WERI-Rb-1 (cell line): ENCODE measurements around the gene XAGE1A.
"Not testable (repeated sequence)": the region's sequence is repeated elsewhere in the genome, so short reads cannot be mapped to it uniquely, and the experiment has no call there.

Experiments used
- DNase-seq: peaks from one replicate; pipeline ENCODE4 v3.0.0-alpha.2; 2020
- H3K27ac ChIP-seq: fragments of 250-450 bp; sonication (Bioruptor Pico); 2 replicates; pipeline ENCODE4 v1.5.1; 2020; ENCODE audit warnings: mild to moderate bottlenecking, moderate library complexity
- H3K27me3 ChIP-seq: fragments of 250-450 bp; sonication (Bioruptor Pico); 2 replicates; pipeline ENCODE4 v1.5.1; 2021; ENCODE audit warnings: mild to moderate bottlenecking, low read depth, moderate library complexity; ENCODE audit not compliant: insufficient read depth, severe bottlenecking
- H3K36me3 ChIP-seq: fragments of 250-450 bp; sonication (Bioruptor Pico); 2 replicates; pipeline ENCODE4 v1.5.1; 2020; ENCODE audit warnings: mild to moderate bottlenecking, moderate library complexity
- H3K4me3 ChIP-seq: 2 replicates; pipeline ENCODE4 v1.5.1; 2011; ENCODE audit warnings: low read depth, mild to moderate bottlenecking, control low read depth, low read length
- H3K9me3 ChIP-seq: fragments of 250-450 bp; sonication (Bioruptor Pico); 2 replicates; pipeline ENCODE4 v1.5.1; 2021; ENCODE audit warnings: mild to moderate bottlenecking, moderate library complexity; ENCODE audit not compliant: severe bottlenecking
- TF ChIP-seq, protein P1 (sequence below): IDR thresholded peaks from 2 replicates; pipeline ENCODE4 v1.5.1; 2011; ENCODE audit warnings: low read depth, mild to moderate bottlenecking, control low read depth, inconsistent platforms, low read length

The XAGE1A gene

GRCh38 chrX:52541051-52541450 is 45.4 kb downstream of the XAGE1A start:
- H3K9me3 ChIP-seq, H3K4me3 ChIP-seq, H3K27ac ChIP-seq, H3K36me3 ChIP-seq, DNase-seq: not testable (repeated sequence)
- peaks cover 44% of the 10 kb centered on the region for H3K27me3 ChIP-seq

DNA sequence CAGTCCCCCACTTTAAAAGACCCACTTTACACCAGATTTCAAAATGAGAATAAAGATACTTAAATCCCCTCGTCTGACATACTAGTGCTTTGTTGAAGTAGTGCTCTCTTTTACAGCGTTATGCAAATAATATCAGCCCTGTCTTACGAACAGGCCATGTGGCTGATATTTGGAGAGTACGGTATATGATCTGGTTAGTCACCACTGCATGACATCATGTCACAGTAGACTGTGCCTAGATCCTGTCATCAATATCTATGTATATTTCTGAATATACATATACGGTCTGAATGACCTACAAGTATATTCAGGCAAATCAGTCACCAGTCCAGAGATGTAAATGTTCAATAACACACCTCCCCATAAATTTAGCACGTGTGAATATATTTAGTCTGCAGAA is 46.7 kb downstream of the XAGE1A start:
- Histone ChIP-seq H3K27me3 (peaks cover 53% of the 10 kb centered on the region), H3K27ac (no peak overlapping the region), H3K9me3 (no peaks in the 10 kb centered on the region), H3K36me3 (no peaks in the 10 kb centered on the region), H3K4me3 (no peak overlapping the region)
- TF ChIP-seq, protein P1, sequence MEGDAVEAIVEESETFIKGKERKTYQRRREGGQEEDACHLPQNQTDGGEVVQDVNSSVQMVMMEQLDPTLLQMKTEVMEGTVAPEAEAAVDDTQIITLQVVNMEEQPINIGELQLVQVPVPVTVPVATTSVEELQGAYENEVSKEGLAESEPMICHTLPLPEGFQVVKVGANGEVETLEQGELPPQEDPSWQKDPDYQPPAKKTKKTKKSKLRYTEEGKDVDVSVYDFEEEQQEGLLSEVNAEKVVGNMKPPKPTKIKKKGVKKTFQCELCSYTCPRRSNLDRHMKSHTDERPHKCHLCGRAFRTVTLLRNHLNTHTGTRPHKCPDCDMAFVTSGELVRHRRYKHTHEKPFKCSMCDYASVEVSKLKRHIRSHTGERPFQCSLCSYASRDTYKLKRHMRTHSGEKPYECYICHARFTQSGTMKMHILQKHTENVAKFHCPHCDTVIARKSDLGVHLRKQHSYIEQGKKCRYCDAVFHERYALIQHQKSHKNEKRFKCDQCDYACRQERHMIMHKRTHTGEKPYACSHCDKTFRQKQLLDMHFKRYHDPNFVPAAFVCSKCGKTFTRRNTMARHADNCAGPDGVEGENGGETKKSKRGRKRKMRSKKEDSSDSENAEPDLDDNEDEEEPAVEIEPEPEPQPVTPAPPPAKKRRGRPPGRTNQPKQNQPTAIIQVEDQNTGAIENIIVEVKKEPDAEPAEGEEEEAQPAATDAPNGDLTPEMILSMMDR, result no peak
- DNase-seq, result no peak

DNA sequence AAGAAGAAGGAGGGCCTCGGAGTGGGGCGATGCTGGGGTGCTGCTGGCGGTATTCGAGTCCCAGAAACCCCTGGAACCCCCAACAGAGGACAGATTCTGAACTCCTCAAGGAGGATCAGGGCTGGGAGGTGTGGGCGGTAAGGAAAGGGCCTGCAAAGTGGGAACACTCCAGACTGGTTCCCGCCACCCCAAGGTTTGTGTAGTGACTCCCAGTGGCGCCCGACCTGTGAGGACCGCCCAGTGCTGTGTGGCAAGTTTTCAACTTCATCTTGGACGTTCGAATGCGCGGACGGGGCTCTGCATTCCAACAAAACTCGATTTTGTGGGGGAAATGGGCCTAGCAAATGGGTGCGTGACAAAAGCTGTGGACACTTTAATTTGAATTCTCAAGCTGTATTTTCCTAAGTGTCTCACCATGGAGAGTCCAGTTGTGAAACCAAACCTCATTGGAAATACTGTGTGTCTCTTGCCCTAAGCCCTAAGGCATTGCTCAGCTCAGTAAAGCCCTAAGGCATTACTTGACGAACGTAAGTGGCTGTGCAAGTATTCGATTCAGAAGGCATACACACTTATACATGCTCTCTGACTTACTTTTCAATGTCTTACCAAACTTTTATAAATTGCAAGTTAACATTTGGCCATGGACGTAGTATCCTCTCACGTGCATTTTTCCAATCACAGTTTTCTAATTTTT is 48.7 kb downstream of the XAGE1A start:
- Histone ChIP-seq H3K36me3 (no peaks in the 10 kb centered on the region), H3K27me3 (peaks cover 59% of the 10 kb centered on the region), H3K9me3 (no peaks in the 10 kb centered on the region), H3K4me3 (no peak overlapping the region), H3K27ac (no peak overlapping the region)
- TF ChIP-seq, protein P1, result no peak
- DNase-seq, result no peak

- DNase-seq, H3K36me3 ChIP-seq, H3K4me3 ChIP-seq, H3K9me3 ChIP-seq, H3K27ac ChIP-seq: not testable (repeated sequence)
- H3K27me3 ChIP-seq, result peaks cover 42% of the 10 kb centered on the region
Observed at GRCh38 chrX:52548769-52549168, 53.2 kb downstream of the XAGE1A start.
